ENCODE measurements around the gene IMP3. TPM values are rescaled to one million over a fixed set of nuclear protein-coding genes. Genes with fewer than 3 reads are reported as not detected.

Gene IMP3
- total RNA-seq, 1 experiment from 2014 or later = 79.9 TPM

DNA sequence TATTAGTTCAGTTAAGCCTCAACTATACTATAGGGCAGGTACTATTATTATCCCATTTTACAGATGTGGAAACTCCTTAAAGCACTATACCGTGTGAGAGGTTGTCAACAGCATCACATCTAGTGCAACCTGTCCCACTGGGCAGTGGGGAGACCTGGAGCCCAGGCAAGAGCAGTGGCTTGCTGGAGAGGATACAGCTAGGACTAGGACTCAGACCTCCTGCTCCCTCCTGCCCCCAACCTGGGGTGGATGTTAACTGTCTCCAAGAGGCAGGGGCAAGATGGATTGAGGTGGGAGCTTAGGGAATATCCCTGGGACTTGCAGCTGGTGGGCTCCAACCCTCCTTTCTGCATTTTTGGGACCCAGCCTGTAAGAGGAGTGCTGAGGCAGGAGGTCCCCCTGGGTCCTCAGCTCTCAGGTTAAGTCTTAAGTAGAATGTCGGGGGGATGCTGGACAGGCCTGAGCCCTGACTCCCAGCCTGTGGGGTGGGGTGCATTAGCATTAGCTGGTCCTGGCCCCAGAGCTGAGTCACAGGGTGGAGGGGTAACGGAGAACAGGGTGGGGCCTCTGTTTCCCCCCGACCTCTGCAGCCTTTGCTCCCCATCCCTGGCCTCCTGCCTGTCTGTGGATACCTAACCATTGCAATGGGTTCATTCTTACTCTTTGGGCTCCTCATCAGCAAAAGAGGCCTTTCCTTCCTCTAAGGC is 14.3 kb upstream of the IMP3 start:
- RAD21 ChIA-PET (ENCODE audit: low non-redundant PET in 1 of 2, low total read pairs in 2 of 2, uncharacterized antibody in 2 of 2, unreplicated experiment in 2 of 2) = no interaction called here
- intact Hi-C loops (cut with micrococcal nuclease) = no loop called here
- peaks cover 15 to 32% of the 10 kb centered on the region in 2 experiments for H3K4me1 ChIP-seq (ENCODE audit: control insufficient read depth in 1 of 2, insufficient read depth in 2 of 2, low read length in 2 of 2)
- DNase-seq (ENCODE audit: low read depth, low spot score) (no peak), ATAC-seq (no peak)
- no TSS peak for BruUV-seq (replicated peaks)
- no peak overlapping the region for H3K4me3 ChIP-seq (replicated peaks in 1 of 2; ENCODE audit: low read depth in 1 of 2, low read length in 2 of 2)
- H3K27me3 ChIP-seq (ENCODE audit: insufficient read depth, low read length) = no peaks in the 10 kb centered on the region
- H3K9me2 ChIP-seq (ENCODE audit: insufficient read depth) = no peaks in the 10 kb centered on the region
- TF ChIP-seq TCF7L2 (IDR thresholded peaks at IDR 0.05; ENCODE audit: borderline replicate concordance, extremely low read depth, insufficient read depth, insufficient read length) (no peak), SRF (IDR thresholded peaks at IDR 0.05; ENCODE audit: low read depth) (no peak), POLR2AphosphoS5 (IDR thresholded peaks at IDR 0.05; ENCODE audit: low read depth, low read length) (no peak), SP1 (IDR thresholded peaks at IDR 0.05; ENCODE audit: low read depth) (no peak), EZH2 (IDR thresholded peaks at IDR 0.05) (no peak), ELF1 (IDR thresholded peaks at IDR 0.05; ENCODE audit: borderline replicate concordance, low read depth) (no peak), CBX3 (IDR thresholded peaks at IDR 0.05; ENCODE audit: low read depth) (no peak), ZNF274 (IDR thresholded peaks at IDR 0.05; ENCODE audit: low read depth, low read length) (no peak), POLR2A (IDR thresholded peaks at IDR 0.05; ENCODE audit: borderline replicate concordance, extremely low read depth, insufficient read depth, insufficient read length) (no peak), SIN3A (IDR thresholded peaks at IDR 0.05; ENCODE audit: low read depth) (no peak), CEBPB (IDR thresholded peaks at IDR 0.05; ENCODE audit: low read depth) (no peak), EZH2phosphoT487 (IDR thresholded peaks at IDR 0.05; ENCODE audit: borderline replicate concordance) (no peak), JUND (IDR thresholded peaks at IDR 0.05) (no peak), FOSL1 (IDR thresholded peaks at IDR 0.05; ENCODE audit: low read depth) (no peak), YY1 (IDR thresholded peaks at IDR 0.05; ENCODE audit: extremely low read depth, insufficient replicate concordance, low read depth, low read length) (no peak), ZFX (IDR thresholded peaks at IDR 0.05) (no peak)
- TF ChIP-seq, protein P1, sequence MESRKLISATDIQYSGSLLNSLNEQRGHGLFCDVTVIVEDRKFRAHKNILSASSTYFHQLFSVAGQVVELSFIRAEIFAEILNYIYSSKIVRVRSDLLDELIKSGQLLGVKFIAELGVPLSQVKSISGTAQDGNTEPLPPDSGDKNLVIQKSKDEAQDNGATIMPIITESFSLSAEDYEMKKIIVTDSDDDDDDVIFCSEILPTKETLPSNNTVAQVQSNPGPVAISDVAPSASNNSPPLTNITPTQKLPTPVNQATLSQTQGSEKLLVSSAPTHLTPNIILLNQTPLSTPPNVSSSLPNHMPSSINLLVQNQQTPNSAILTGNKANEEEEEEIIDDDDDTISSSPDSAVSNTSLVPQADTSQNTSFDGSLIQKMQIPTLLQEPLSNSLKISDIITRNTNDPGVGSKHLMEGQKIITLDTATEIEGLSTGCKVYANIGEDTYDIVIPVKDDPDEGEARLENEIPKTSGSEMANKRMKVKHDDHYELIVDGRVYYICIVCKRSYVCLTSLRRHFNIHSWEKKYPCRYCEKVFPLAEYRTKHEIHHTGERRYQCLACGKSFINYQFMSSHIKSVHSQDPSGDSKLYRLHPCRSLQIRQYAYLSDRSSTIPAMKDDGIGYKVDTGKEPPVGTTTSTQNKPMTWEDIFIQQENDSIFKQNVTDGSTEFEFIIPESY (IDR thresholded peaks at IDR 0.05; ENCODE audit: extremely low read depth, insufficient replicate concordance, low read length) = no peak
- TF ChIP-seq, protein P2, sequence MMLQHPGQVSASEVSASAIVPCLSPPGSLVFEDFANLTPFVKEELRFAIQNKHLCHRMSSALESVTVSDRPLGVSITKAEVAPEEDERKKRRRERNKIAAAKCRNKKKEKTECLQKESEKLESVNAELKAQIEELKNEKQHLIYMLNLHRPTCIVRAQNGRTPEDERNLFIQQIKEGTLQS (IDR thresholded peaks at IDR 0.05) = no peak
- TF ChIP-seq, protein P3, sequence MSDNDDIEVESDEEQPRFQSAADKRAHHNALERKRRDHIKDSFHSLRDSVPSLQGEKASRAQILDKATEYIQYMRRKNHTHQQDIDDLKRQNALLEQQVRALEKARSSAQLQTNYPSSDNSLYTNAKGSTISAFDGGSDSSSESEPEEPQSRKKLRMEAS (IDR thresholded peaks at IDR 0.05) = no peak
- TF ChIP-seq, protein P4, sequence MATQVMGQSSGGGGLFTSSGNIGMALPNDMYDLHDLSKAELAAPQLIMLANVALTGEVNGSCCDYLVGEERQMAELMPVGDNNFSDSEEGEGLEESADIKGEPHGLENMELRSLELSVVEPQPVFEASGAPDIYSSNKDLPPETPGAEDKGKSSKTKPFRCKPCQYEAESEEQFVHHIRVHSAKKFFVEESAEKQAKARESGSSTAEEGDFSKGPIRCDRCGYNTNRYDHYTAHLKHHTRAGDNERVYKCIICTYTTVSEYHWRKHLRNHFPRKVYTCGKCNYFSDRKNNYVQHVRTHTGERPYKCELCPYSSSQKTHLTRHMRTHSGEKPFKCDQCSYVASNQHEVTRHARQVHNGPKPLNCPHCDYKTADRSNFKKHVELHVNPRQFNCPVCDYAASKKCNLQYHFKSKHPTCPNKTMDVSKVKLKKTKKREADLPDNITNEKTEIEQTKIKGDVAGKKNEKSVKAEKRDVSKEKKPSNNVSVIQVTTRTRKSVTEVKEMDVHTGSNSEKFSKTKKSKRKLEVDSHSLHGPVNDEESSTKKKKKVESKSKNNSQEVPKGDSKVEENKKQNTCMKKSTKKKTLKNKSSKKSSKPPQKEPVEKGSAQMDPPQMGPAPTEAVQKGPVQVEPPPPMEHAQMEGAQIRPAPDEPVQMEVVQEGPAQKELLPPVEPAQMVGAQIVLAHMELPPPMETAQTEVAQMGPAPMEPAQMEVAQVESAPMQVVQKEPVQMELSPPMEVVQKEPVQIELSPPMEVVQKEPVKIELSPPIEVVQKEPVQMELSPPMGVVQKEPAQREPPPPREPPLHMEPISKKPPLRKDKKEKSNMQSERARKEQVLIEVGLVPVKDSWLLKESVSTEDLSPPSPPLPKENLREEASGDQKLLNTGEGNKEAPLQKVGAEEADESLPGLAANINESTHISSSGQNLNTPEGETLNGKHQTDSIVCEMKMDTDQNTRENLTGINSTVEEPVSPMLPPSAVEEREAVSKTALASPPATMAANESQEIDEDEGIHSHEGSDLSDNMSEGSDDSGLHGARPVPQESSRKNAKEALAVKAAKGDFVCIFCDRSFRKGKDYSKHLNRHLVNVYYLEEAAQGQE (IDR thresholded peaks at IDR 0.05; ENCODE audit: low read depth) = no peak
- POLR2A ChIA-PET = interaction anchor here (1.2 kb wide), 1 partner anchor 203 kb away, joined by 4 read pairs; the partner anchor contains the start of gene SIN3A
- H3K9me3 ChIP-seq (ENCODE audit: control insufficient read depth in 1 of 2, insufficient read depth in 1 of 2, low read depth in 1 of 2, low read length in 2 of 2) = no peaks in the 10 kb centered on the region
- no peak overlapping the region for H3K27ac ChIP-seq (ENCODE audit: low read depth, low read length)
- H3K9ac ChIP-seq (ENCODE audit: low read length) = no peak overlapping the region
- CTCF ChIA-PET = no interaction called here
- H2AFZ ChIP-seq (ENCODE audit: low read depth, low read length, poor library complexity, severe bottlenecking) = no peak overlapping the region
- no peak overlapping the region for H3K4me2 ChIP-seq (ENCODE audit: low read length)
- H4K20me1 ChIP-seq (ENCODE audit: insufficient read depth) = no peaks in the 10 kb centered on the region
- peaks cover 2 to 9% of the 10 kb centered on the region in 2 experiments; a peak in 2 of 4 replicates for H3K36me3 ChIP-seq (ENCODE audit: control insufficient read depth in 1 of 2, insufficient read depth in 2 of 2, low read length in 2 of 2)
- H3K79me2 ChIP-seq (ENCODE audit: insufficient read depth, low read length) = peaks cover 37% of the 10 kb centered on the region

Measured in HCT116 (cell line).